Peyer's patch (tissue), 4 donors: Measurements from ENCODE around the gene ETFA.

Source experiments
- POLR2A ChIP-seq, 2 donors: fragments of 450-650 bp; IDR thresholded peaks; one replicate each; pipeline ENCODE4 v1.5.1; 2017; ENCODE audit warnings: antibody characterized with exemption in 2 of 2, mild to moderate bottlenecking in 2 of 2, moderate library complexity in 2 of 2
- TF ChIP-seq, protein P1 (sequence below), 6 experiments: fragments of 450-650 bp in 4 of 6; fragments of 200-600 bp in 2 of 6; sonication (generic) in 1 of 6; IDR thresholded peaks; one replicate each; pipeline ENCODE4 v1.5.1; 2017 to 2019; ENCODE audit warnings: antibody characterized with exemption in 6 of 6, mild to moderate bottlenecking in 3 of 6, moderate library complexity in 1 of 6

DNA sequence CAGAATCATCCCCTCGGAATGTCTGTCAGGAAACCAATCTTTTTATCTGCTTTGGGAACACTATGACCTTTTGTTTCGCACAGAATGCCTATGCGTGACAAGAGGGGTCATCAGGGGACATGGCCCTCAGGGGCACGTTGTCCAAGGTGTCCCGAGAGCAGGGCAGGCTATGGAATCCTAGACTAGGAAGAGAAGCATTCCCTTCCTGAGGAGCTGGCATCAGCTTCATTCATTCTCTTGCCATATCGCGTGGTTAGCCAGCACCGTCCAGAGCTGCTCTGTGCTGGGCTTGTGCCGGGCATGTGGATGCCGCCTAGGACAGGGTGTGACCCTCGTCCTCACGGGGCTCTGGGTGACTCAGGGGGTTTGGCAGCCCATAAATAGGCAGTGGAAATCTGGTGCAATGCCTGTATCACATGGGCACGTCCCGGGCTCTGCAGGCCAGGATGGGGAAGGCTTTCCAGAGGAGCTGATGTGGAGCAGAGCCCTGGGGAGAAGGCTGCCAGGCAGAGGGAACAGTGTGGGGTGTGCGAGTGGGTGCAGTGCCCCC, 133.7 kb downstream of the ETFA start:
- TF ChIP-seq, protein P1, sequence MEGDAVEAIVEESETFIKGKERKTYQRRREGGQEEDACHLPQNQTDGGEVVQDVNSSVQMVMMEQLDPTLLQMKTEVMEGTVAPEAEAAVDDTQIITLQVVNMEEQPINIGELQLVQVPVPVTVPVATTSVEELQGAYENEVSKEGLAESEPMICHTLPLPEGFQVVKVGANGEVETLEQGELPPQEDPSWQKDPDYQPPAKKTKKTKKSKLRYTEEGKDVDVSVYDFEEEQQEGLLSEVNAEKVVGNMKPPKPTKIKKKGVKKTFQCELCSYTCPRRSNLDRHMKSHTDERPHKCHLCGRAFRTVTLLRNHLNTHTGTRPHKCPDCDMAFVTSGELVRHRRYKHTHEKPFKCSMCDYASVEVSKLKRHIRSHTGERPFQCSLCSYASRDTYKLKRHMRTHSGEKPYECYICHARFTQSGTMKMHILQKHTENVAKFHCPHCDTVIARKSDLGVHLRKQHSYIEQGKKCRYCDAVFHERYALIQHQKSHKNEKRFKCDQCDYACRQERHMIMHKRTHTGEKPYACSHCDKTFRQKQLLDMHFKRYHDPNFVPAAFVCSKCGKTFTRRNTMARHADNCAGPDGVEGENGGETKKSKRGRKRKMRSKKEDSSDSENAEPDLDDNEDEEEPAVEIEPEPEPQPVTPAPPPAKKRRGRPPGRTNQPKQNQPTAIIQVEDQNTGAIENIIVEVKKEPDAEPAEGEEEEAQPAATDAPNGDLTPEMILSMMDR (IDR thresholded peaks at IDR 0.05): no peak
- no peak for TF ChIP-seq POLR2A (IDR thresholded peaks at IDR 0.05)
